ENCODE results near the gene RPL31.

RPL31 gene

DNA sequence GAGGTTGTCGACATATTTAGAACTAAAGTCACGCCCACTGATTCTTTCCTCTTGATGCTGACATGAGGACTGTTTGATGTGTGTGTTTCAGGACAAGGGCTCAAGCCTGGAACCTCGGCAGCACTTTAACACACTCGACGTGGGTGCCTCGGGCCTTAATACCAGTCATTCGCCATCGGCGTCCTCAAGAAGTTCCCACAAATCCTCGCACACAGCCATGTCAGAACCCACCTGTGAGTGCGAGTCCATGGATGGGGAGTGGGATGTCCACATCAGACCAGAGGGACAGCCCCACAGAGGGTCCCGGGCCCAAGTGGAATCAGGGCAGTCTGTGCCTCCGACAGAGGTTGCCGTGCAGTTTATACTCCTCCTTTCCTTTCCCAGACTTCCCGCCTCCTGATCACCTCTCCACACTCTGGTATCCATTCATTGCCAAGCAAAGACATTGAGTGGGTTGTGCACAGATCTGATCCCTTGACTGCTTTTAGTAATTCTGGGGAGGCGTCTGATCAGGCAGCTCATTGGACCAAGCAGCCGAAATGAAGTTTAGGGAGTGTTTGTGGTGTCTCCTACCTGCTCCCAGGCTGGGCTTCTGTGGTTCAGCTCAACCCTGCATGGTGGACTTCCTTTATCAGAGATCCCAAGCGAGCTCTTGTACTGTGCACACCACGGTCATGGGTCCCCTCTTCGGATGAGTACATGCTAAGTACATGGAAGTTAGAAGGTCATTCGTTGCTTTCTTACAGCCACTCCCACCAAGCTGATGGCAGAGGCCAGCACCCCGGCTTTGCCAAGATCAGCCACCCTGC is 27.2 kb upstream of the RPL31 start:
- Histone ChIP-seq H3K27me3 (ENCODE audit: insufficient read depth, poor library complexity, severe bottlenecking) (peaks cover 2% of the 10 kb centered on the region), H3K4me3 (replicated peaks; ENCODE audit: insufficient read depth, low read length) (no peak overlapping the region), H3K27ac (replicated peaks) (no peak overlapping the region)
- DNase-seq (ENCODE audit: low read depth in 1 of 2, low spot score in 1 of 2) = no peak
- TF ChIP-seq, protein P1, sequence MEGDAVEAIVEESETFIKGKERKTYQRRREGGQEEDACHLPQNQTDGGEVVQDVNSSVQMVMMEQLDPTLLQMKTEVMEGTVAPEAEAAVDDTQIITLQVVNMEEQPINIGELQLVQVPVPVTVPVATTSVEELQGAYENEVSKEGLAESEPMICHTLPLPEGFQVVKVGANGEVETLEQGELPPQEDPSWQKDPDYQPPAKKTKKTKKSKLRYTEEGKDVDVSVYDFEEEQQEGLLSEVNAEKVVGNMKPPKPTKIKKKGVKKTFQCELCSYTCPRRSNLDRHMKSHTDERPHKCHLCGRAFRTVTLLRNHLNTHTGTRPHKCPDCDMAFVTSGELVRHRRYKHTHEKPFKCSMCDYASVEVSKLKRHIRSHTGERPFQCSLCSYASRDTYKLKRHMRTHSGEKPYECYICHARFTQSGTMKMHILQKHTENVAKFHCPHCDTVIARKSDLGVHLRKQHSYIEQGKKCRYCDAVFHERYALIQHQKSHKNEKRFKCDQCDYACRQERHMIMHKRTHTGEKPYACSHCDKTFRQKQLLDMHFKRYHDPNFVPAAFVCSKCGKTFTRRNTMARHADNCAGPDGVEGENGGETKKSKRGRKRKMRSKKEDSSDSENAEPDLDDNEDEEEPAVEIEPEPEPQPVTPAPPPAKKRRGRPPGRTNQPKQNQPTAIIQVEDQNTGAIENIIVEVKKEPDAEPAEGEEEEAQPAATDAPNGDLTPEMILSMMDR (IDR thresholded peaks at IDR 0.05; ENCODE audit: insufficient read depth, low read length) = no peak
- TF ChIP-seq GABPA (IDR thresholded peaks at IDR 0.05; ENCODE audit: low read depth) (no peak), POLR2AphosphoS5 (IDR thresholded peaks at IDR 0.05; ENCODE audit: low read depth) (no peak), SPI1 (IDR thresholded peaks at IDR 0.05; ENCODE audit: borderline replicate concordance, low read depth) (no peak)
- TF ChIP-seq, protein P2, sequence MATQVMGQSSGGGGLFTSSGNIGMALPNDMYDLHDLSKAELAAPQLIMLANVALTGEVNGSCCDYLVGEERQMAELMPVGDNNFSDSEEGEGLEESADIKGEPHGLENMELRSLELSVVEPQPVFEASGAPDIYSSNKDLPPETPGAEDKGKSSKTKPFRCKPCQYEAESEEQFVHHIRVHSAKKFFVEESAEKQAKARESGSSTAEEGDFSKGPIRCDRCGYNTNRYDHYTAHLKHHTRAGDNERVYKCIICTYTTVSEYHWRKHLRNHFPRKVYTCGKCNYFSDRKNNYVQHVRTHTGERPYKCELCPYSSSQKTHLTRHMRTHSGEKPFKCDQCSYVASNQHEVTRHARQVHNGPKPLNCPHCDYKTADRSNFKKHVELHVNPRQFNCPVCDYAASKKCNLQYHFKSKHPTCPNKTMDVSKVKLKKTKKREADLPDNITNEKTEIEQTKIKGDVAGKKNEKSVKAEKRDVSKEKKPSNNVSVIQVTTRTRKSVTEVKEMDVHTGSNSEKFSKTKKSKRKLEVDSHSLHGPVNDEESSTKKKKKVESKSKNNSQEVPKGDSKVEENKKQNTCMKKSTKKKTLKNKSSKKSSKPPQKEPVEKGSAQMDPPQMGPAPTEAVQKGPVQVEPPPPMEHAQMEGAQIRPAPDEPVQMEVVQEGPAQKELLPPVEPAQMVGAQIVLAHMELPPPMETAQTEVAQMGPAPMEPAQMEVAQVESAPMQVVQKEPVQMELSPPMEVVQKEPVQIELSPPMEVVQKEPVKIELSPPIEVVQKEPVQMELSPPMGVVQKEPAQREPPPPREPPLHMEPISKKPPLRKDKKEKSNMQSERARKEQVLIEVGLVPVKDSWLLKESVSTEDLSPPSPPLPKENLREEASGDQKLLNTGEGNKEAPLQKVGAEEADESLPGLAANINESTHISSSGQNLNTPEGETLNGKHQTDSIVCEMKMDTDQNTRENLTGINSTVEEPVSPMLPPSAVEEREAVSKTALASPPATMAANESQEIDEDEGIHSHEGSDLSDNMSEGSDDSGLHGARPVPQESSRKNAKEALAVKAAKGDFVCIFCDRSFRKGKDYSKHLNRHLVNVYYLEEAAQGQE (IDR thresholded peaks at IDR 0.05; ENCODE audit: insufficient replicate concordance, low read depth) = no peak

DNA sequence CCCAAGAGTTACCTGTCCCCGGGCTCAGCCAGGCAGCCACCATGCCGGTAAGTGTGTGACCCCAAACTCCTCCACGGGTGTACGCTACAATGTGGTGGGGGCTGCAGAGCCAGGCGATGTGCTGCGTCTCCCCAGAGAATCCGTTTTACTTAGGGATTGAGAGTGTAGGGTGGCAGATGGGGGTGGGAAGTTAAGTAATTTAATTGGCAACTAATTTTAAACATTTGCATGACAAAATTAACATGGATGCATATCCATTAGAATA is 26.6 kb upstream of the RPL31 start:
- no peak for TF ChIP-seq POLR2AphosphoS5 (IDR thresholded peaks at IDR 0.05; ENCODE audit: low read depth)
- TF ChIP-seq, protein P1 (IDR thresholded peaks at IDR 0.05; ENCODE audit: insufficient read depth, low read length) = no peak
- TF ChIP-seq SPI1 (IDR thresholded peaks at IDR 0.05; ENCODE audit: borderline replicate concordance, low read depth) = no peak
- TF ChIP-seq GABPA (IDR thresholded peaks at IDR 0.05; ENCODE audit: low read depth) = no peak
- TF ChIP-seq, protein P2 (IDR thresholded peaks at IDR 0.05; ENCODE audit: insufficient replicate concordance, low read depth) = no peak
- no peak overlapping the region for H3K4me3 ChIP-seq (replicated peaks; ENCODE audit: insufficient read depth, low read length)
- H3K27ac ChIP-seq (replicated peaks) = no peak overlapping the region
- peaks cover 2% of the 10 kb centered on the region for H3K27me3 ChIP-seq (ENCODE audit: insufficient read depth, poor library complexity, severe bottlenecking)
- DNase-seq (ENCODE audit: low read depth in 1 of 2, low spot score in 1 of 2) = no peak

DNA sequence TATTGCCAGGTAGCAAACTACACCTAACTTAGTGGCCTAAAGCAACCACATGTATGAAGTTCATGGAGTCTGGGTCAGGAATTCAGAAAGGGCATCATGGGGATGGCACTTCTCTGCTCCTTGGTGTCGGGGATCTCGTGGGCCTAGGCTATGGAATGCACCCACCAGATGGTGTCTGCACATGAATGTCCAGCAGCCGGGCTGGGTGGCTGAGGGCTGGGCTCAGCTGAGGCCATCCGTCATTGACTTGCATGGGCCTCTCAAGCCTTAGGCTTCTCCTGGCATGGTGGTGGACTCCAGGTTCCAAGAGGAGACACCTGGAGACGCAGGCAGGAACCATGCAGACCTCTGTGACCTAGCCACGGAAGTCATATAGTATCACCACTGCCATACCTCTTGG is 26.0 kb upstream of the RPL31 start:
- Histone ChIP-seq H3K27ac (replicated peaks) (no peak overlapping the region), H3K4me3 (replicated peaks; ENCODE audit: insufficient read depth, low read length) (no peak overlapping the region), H3K27me3 (ENCODE audit: insufficient read depth, poor library complexity, severe bottlenecking) (peaks cover 2% of the 10 kb centered on the region)
- no peak for TF ChIP-seq SPI1 (IDR thresholded peaks at IDR 0.05; ENCODE audit: borderline replicate concordance, low read depth)
- TF ChIP-seq, protein P2 (IDR thresholded peaks at IDR 0.05; ENCODE audit: insufficient replicate concordance, low read depth) = no peak
- TF ChIP-seq, protein P1 (IDR thresholded peaks at IDR 0.05; ENCODE audit: insufficient read depth, low read length) = no peak
- TF ChIP-seq POLR2AphosphoS5 (IDR thresholded peaks at IDR 0.05; ENCODE audit: low read depth) = no peak
- TF ChIP-seq GABPA (IDR thresholded peaks at IDR 0.05; ENCODE audit: low read depth) = no peak
- no peak for DNase-seq (ENCODE audit: low read depth in 1 of 2, low spot score in 1 of 2)
